ENCODE data around the gene ATRIP.

GRCh38 chr3:48420561-48420960, 26.0 kb upstream of the ATRIP start:
- no peak for TF ChIP-seq CTCF (IDR thresholded peaks at IDR 0.05; ENCODE audit: low read depth, low read length)
- no peak for TF ChIP-seq POLR2A (IDR thresholded peaks at IDR 0.05; ENCODE audit: extremely low read depth, insufficient read length)
- no peak for TF ChIP-seq MAX (IDR thresholded peaks at IDR 0.05; ENCODE audit: low read depth, low read length)
- TF ChIP-seq MYC (IDR thresholded peaks at IDR 0.05; ENCODE audit: low read depth, low read length) = no peak

All from NB4 (cell line).